DMS79 treated with DMSO at 0.1 percent for 48 hours (cell line): ENCODE data around the gene TEX19.
"Not testable (repeated sequence)": the region's sequence is repeated elsewhere in the genome, so short reads cannot be mapped to it uniquely, and the experiment has no call there.

Source experiments
- DNase-seq: peaks from one replicate; lab custom pipeline; 2025; lab: John Stamatoyannopoulos, UW

TEX19 gene

GRCh38 chr17:82356845-82357355 is 2.1 kb upstream of the TEX19 start:
- DNase-seq = peak; percentile 38

GRCh38 chr17:82357394-82357793 is 1.7 kb upstream of the TEX19 start:
- DNase-seq = no peak

GRCh38 chr17:82359451-82360074 is 516 bp downstream of the TEX19 start:
- not testable (repeated sequence) for DNase-seq

GRCh38 chr17:82361885-82362633 is 3.0 kb downstream of the TEX19 start:
- no peak for DNase-seq

GRCh38 chr17:82365606-82366295 is 6.7 kb downstream of the TEX19 start:
- no peak for DNase-seq

- peak; percentile 40 for DNase-seq
These were observed 7.7 kb downstream of the TEX19 start for GRCh38 chr17:82366749-82367148.

- DNase-seq = no peak
These were observed 8.9 kb downstream of the TEX19 start for GRCh38 chr17:82367724-82368524.

- no peak for DNase-seq
These were observed 10.2 kb downstream of the TEX19 start for GRCh38 chr17:82369211-82369610.

- DNase-seq = no peak
These were observed 11.7 kb downstream of the TEX19 start for GRCh38 chr17:82370471-82371332.

- DNase-seq = no peak
These were observed 12.5 kb downstream of the TEX19 start, which contains the start of gene UTS2R for GRCh38 chr17:82371333-82372248. Gene UTS2R (plus strand): TSS chr17:82371765. CDS start chr17:82374325, 2,560 bp downstream.

- peak; percentile 13 for DNase-seq
These were observed 13.4 kb downstream of the TEX19 start for GRCh38 chr17:82372249-82373071.

GRCh38 chr17:82373072-82373452 is 14.0 kb downstream of the TEX19 start:
- not testable (repeated sequence) for DNase-seq

GRCh38 chr17:82373731-82374625 is 14.9 kb downstream of the TEX19 start:
- no peak for DNase-seq

- DNase-seq = no peak
These were observed 15.7 kb downstream of the TEX19 start for GRCh38 chr17:82374626-82375331.

- DNase-seq = no peak
These were observed 16.5 kb downstream of the TEX19 start for GRCh38 chr17:82375359-82376041.

- no peak for DNase-seq
These were observed 17.1 kb downstream of the TEX19 start for GRCh38 chr17:82376042-82376730.
